Measurements from ENCODE around the gene OR51B4. TPM values are rescaled to one million over a fixed set of nuclear protein-coding genes. Genes with fewer than 3 reads are reported as not detected.
"Not testable (repeated sequence)": the region's sequence is repeated elsewhere in the genome, so short reads cannot be mapped to it uniquely, and the experiment has no call there.

OR51B4 gene
- total RNA-seq, 4 donors from 2014 or later = not detected

GRCh38 chr11:5258543-5259262 is 43.0 kb downstream of the OR51B4 start:
- Histone ChIP-seq H3K9me3 (no peaks in the 10 kb centered on the region), H3K27ac (no peak overlapping the region), H3K4me3 (replicated peaks in 1 of 3) (no peak overlapping the region), H3K36me3 (no peaks in the 10 kb centered on the region), H3K27me3 (no peaks in the 10 kb centered on the region), H3K4me1 (no peaks in the 10 kb centered on the region)
- DNase-seq = no peak
- TF ChIP-seq POLR2A (IDR thresholded peaks at IDR 0.05) = no peak
- no peak for TF ChIP-seq CTCF (IDR thresholded peaks at IDR 0.05)
- WGBS, 2 donors = 68 to 70% methylated on average over 7 of the region's 7 CpGs
- intact Hi-C loops (cut with DNase I) = no loop called here

GRCh38 chr11:5257296-5257695 is 44.5 kb downstream of the OR51B4 start:
- no peak for TF ChIP-seq CTCF (IDR thresholded peaks at IDR 0.05)
- no peak for TF ChIP-seq POLR2A (IDR thresholded peaks at IDR 0.05)
- Histone ChIP-seq H3K4me1 (no peaks in the 10 kb centered on the region), H3K27ac (no peak overlapping the region), H3K36me3 (no peaks in the 10 kb centered on the region), H3K9me3 (no peaks in the 10 kb centered on the region), H3K4me3 (replicated peaks in 1 of 3) (no peak overlapping the region), H3K27me3 (no peaks in the 10 kb centered on the region)
- intact Hi-C loops (cut with DNase I) = no loop called here
- 16 to 18% methylated on average over 2 of the region's 2 CpGs for WGBS, 2 donors
- no peak for DNase-seq

- not testable (repeated sequence) for H3K4me1 ChIP-seq; H3K9me3 ChIP-seq; H3K4me3 ChIP-seq (replicated peaks in 1 of 3)
These were observed 46.9 kb downstream of the OR51B4 start, which contains the start of gene HBG2 for GRCh38 chr11:5254646-5255413. Gene HBG2, minus strand, starts transcription at chr11:5254781. Its CDS starts 53 bp downstream, at chr11:5254728.

GRCh38 chr11:5254023-5254422 is 47.7 kb downstream of the OR51B4 start:
- DNase-seq; H3K9me3 ChIP-seq; H3K4me1 ChIP-seq; H3K4me3 ChIP-seq (replicated peaks in 1 of 3); H3K27me3 ChIP-seq; intact Hi-C loops (cut with DNase I); H3K27ac ChIP-seq; H3K36me3 ChIP-seq: not testable (repeated sequence)
- 73 to 75% methylated on average over 2 of the region's 2 CpGs for WGBS, 2 donors

More at GRCh38 chr11:5254646-5255413, 46.9 kb downstream of the OR51B4 start, which contains the start of gene HBG2:
- intact Hi-C loops (cut with DNase I); H3K36me3 ChIP-seq; DNase-seq; H3K27me3 ChIP-seq; H3K27ac ChIP-seq: not testable (repeated sequence)
- 71 to 75% methylated on average over 4 of the region's 9 CpGs for WGBS, 2 donors

- intact Hi-C loops (cut with DNase I); H3K27me3 ChIP-seq; H3K36me3 ChIP-seq; H3K4me1 ChIP-seq; H3K27ac ChIP-seq; DNase-seq; H3K9me3 ChIP-seq; H3K4me3 ChIP-seq (replicated peaks in 1 of 3): not testable (repeated sequence)
- WGBS, 2 donors = 87 to 89% methylated on average over 5 of the region's 5 CpGs
These were observed 48.3 kb downstream of the OR51B4 start for GRCh38 chr11:5253440-5253839.

- Histone ChIP-seq H3K27ac (no peak overlapping the region), H3K9me3 (no peaks in the 10 kb centered on the region), H3K4me3 (replicated peaks in 1 of 3) (no peak overlapping the region), H3K4me1 (no peaks in the 10 kb centered on the region), H3K27me3 (no peaks in the 10 kb centered on the region), H3K36me3 (no peaks in the 10 kb centered on the region)
- TF ChIP-seq CTCF (IDR thresholded peaks at IDR 0.05) (no peak), POLR2A (IDR thresholded peaks at IDR 0.05) (no peak)
- DNase-seq = no peak
- WGBS, 2 donors = 74 to 81% methylated on average over 1 of the region's 1 CpG
- intact Hi-C loops (cut with DNase I) = no loop called here
These were observed 48.9 kb downstream of the OR51B4 start for GRCh38 chr11:5252919-5253265.

Data from thyroid gland (tissue), 4 donors.